B cell (primary cell): Measurements from ENCODE around the gene PCYOX1L. TPM values are rescaled to one million over a fixed set of nuclear protein-coding genes. Genes with fewer than 3 reads are reported as not detected.

Experiments
- ATAC-seq: fragments of 200-7000 bp; cut with Tn5 transposase; one replicate; pipeline ENCODE4 v1.10.0; 2021; ENCODE audit warnings: low read depth, mild to moderate bottlenecking, moderate number of reproducible peaks, moderate library complexity
- CTCF ChIA-PET: fragments of 350-600 bp; sonication (Branson Sonifier 250); formaldehyde crosslinking; loops from one replicate; lab custom pipeline; 2021; ENCODE audit warnings: antibody characterized with exemption, inconsistent platforms; lab: Charles Lee
- POLR2A ChIA-PET: fragments of 350-600 bp; sonication (Branson Sonifier 250); formaldehyde crosslinking; loops from one replicate; lab custom pipeline; 2021; ENCODE audit warnings: antibody characterized with exemption; lab: Charles Lee
- DNase-seq: peaks from one replicate; pipeline ENCODE4 v3.0.0; 2013
- H2AFZ ChIP-seq: 2 replicates; pipeline ENCODE4 v1.6.1; 2012; ENCODE audit warnings: mild to moderate bottlenecking, low read depth, low read length; ENCODE audit not compliant: insufficient read depth, poor library complexity, severe bottlenecking
- H3K27ac ChIP-seq, 2 donors: 1 replicate in 1 of 2; 2 replicates in 1 of 2; pipeline ENCODE4 v1.5.1; 2012 to 2013; ENCODE audit warnings: low read length in 2 of 2, mild to moderate bottlenecking in 2 of 2, moderate library complexity in 1 of 2
- H3K27me3 ChIP-seq, 4 experiments: fragments of 200-600 bp in 1 of 4; sonication (generic) in 1 of 4; replicated peaks in 1 of 4; 1 replicate in 2 of 4; 2 replicates in 2 of 4; pipeline versions ENCODE4 v1.6.1 to v1.7.0; 2013 to 2016; ENCODE audit warnings: low read length in 3 of 4, mild to moderate bottlenecking in 2 of 4, mixed read lengths in 1 of 4, moderate library complexity in 1 of 4; ENCODE audit not compliant: insufficient read depth in 4 of 4, control insufficient read depth in 3 of 4; ENCODE audit errors: control extremely low read depth in 1 of 4
- H3K36me3 ChIP-seq, 2 experiments: replicated peaks in 1 of 2; 1 replicate in 1 of 2; 2 replicates in 1 of 2; pipeline versions ENCODE4 v1.6.1 to v1.7.1; 2013; ENCODE audit warnings: low read length in 1 of 2; ENCODE audit not compliant: insufficient read depth in 2 of 2, control insufficient read depth in 1 of 2; ENCODE audit errors: control extremely low read depth in 1 of 2, extremely low read depth in 1 of 2
- H3K4me1 ChIP-seq, 2 donors: fragments of 200-600 bp in 1 of 2; sonication (generic) in 1 of 2; 1 replicate in 1 of 2; 2 replicates in 1 of 2; pipeline versions ENCODE4 v1.5.1 to v1.6.1; 2013 to 2017; ENCODE audit warnings: low read length in 2 of 2; ENCODE audit not compliant: control insufficient read depth in 2 of 2, insufficient read depth in 2 of 2
- H3K4me2 ChIP-seq: replicated peaks from 2 replicates; pipeline ENCODE3; 2012; ENCODE audit warnings: mild to moderate bottlenecking, low read depth, low read length; ENCODE audit not compliant: poor library complexity, severe bottlenecking
- H3K4me3 ChIP-seq, 5 experiments: fragments of 200-600 bp in 1 of 5; sonication (generic) in 1 of 5; 1 replicate in 3 of 5; 2 replicates in 2 of 5; pipeline versions ENCODE4 v1.5.1 to v1.7.0; 2011 to 2016; ENCODE audit warnings: low read length in 4 of 5, mild to moderate bottlenecking in 4 of 5, low read depth in 2 of 5, control low read depth in 1 of 5, moderate library complexity in 1 of 5; ENCODE audit not compliant: insufficient read depth in 1 of 5; ENCODE audit errors: control extremely low read depth in 1 of 5, extremely low read depth in 1 of 5
- H3K79me2 ChIP-seq: fragments of 200-600 bp; sonication (generic); one replicate; pipeline ENCODE4 v1.6.0; 2016; ENCODE audit warnings: low read length; ENCODE audit not compliant: control insufficient read depth, insufficient read depth
- H3K9ac ChIP-seq: fragments of 200-600 bp; sonication (generic); 2 replicates; pipeline ENCODE4 v1.6.1; 2017; ENCODE audit warnings: mild to moderate bottlenecking, low read length, moderate library complexity
- H3K9me3 ChIP-seq, 3 donors: one replicate each; pipeline versions ENCODE4 v1.6.1 to v1.7.1; 2013; ENCODE audit warnings: low read length in 2 of 3; ENCODE audit not compliant: control insufficient read depth in 2 of 3, insufficient read depth in 1 of 3; ENCODE audit errors: control extremely low read depth in 1 of 3
- H4K20me1 ChIP-seq: 2 replicates; pipeline ENCODE4 v1.6.0; 2012; ENCODE audit warnings: mild to moderate bottlenecking, low read length; ENCODE audit not compliant: insufficient read depth, control insufficient read depth, poor library complexity, severe bottlenecking
- H3K27ac Mint-ChIP-seq: one replicate; pipeline ENCODE4 v1.8.0; 2021; ENCODE audit warnings: mixed read lengths
- H3K27me3 Mint-ChIP-seq: one replicate; pipeline ENCODE4 v1.8.0; 2021; ENCODE audit warnings: mixed read lengths
- H3K4me1 Mint-ChIP-seq: one replicate; pipeline ENCODE4 v1.8.0; 2021; ENCODE audit warnings: mixed read lengths
- H3K4me3 Mint-ChIP-seq: one replicate; pipeline ENCODE4 v1.8.0; 2021; ENCODE audit warnings: mixed read lengths
- H3K9me3 Mint-ChIP-seq: one replicate; pipeline ENCODE4 v1.8.0; 2022; ENCODE audit warnings: mixed read lengths; ENCODE audit not compliant: insufficient read depth
- EZH2 ChIP-seq: IDR thresholded peaks from 2 replicates; pipeline ENCODE4 v1.6.1; 2012; ENCODE audit warnings: borderline replicate concordance, low read depth, mild to moderate bottlenecking, moderate library complexity, low read length; ENCODE audit not compliant: insufficient read depth, poor library complexity, severe bottlenecking
- WGBS: methylation state at CpG from one replicate; pipeline ENCODE4 v1.1.5; 2013; ENCODE audit warnings: missing lambda C conversion rate; ENCODE audit not compliant: insufficient coverage; 5-methylcytosine and 5-hydroxymethylcytosine counted together
- intact Hi-C: fragments of 100-400 bp; cut with micrococcal nuclease; formaldehyde crosslinking; loops from one replicate; pipeline ENCODE4 v1.10.0; 2022
- polyA plus RNA-seq: library from polyadenylated mRNA; depleted of rRNA; stranded (reverse); fragments of >200 nt; gene quantifications from 2 replicates; pipeline ENCODE4 v1.2.3, GENCODE V29; 2012
- total RNA-seq, 2 donors: library from RNA; stranded (reverse); fragments of 120-200 nt in 1 of 2; gene quantifications; 1 replicate in 1 of 2; 2 replicates in 1 of 2; pipeline versions ENCODE4 v1.2.3 to v1.2.4, GENCODE V29; 2013 to 2022
- TF ChIP-seq, protein P1 (sequence below): fragments of 200-600 bp; IDR thresholded peaks from one replicate; pipeline ENCODE4 v1.8.0; 2022; ENCODE audit warnings: antibody characterized with exemption, mild to moderate bottlenecking

The PCYOX1L gene
- total and polyA plus RNA-seq, 2 donors (not counting 1 experiment from before 2014, with no cell fraction given) = 11.7 to 19.4 TPM

DNA sequence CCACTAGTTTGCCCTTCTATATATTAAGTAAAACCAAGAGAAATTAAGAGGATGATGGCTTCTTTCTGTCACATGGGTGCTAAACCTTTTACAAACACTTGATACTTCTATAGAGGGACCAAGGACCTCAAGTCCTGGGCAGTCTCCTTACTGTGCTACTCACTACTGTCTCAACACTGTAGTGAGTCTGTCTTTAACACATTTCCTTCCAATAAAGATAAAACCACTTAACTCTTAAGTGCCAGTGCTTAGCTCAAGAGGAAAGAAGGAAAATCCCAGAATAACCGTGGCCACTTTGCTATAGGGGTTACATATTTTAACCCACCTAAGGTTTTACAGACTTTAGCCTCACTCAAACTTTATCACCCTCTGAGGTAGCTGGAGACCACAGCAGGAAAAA, 16.9 kb upstream of the PCYOX1L start:
- TF ChIP-seq, protein P1, sequence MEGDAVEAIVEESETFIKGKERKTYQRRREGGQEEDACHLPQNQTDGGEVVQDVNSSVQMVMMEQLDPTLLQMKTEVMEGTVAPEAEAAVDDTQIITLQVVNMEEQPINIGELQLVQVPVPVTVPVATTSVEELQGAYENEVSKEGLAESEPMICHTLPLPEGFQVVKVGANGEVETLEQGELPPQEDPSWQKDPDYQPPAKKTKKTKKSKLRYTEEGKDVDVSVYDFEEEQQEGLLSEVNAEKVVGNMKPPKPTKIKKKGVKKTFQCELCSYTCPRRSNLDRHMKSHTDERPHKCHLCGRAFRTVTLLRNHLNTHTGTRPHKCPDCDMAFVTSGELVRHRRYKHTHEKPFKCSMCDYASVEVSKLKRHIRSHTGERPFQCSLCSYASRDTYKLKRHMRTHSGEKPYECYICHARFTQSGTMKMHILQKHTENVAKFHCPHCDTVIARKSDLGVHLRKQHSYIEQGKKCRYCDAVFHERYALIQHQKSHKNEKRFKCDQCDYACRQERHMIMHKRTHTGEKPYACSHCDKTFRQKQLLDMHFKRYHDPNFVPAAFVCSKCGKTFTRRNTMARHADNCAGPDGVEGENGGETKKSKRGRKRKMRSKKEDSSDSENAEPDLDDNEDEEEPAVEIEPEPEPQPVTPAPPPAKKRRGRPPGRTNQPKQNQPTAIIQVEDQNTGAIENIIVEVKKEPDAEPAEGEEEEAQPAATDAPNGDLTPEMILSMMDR = no peak
- TF ChIP-seq EZH2 = no peak
- POLR2A ChIA-PET = no interaction called here
- ATAC-seq (no peak), DNase-seq (no peak)
- no peaks in the 10 kb centered on the region for H4K20me1 ChIP-seq
- H3K27ac Mint-ChIP-seq = no peak overlapping the region
- no peaks in the 10 kb centered on the region for H3K9me3 Mint-ChIP-seq
- no peaks in the 10 kb centered on the region for H3K36me3 ChIP-seq
- H3K9ac ChIP-seq = no peak overlapping the region
- no peak overlapping the region for H2AFZ ChIP-seq
- H3K4me1 Mint-ChIP-seq = peaks cover 16% of the 10 kb centered on the region
- intact Hi-C loops = loop anchor here (10.0 kb wide), 1 partner anchor 506 kb away; no protein-coding TSS in a partner anchor
- H3K4me3 Mint-ChIP-seq = no peak overlapping the region
- CTCF ChIA-PET = interaction anchor here (0.8 to 1.3 kb wide), 3 partner anchors 24 to 31 kb away, joined by 3 to 4 read pairs (median 3); no protein-coding TSS in a partner anchor
- H3K27me3 Mint-ChIP-seq = peaks cover 7% of the 10 kb centered on the region
- no peak overlapping the region for H3K4me3 ChIP-seq
- peaks cover 6 to 13% of the 10 kb centered on the region in 2 donors for H3K4me1 ChIP-seq
- H3K4me2 ChIP-seq = no peak overlapping the region
- H3K27ac ChIP-seq = no peak overlapping the region
- no CpG with 5 or more reads among the region's 1 CpG for WGBS
- H3K27me3 ChIP-seq = peaks cover 0 to 3% (median 0%) of the 10 kb centered on the region in 4 experiments
- no peaks in the 10 kb centered on the region for H3K79me2 ChIP-seq
- H3K9me3 ChIP-seq = peaks cover 0 to 11% (median 0%) of the 10 kb centered on the region in 3 donors

DNA sequence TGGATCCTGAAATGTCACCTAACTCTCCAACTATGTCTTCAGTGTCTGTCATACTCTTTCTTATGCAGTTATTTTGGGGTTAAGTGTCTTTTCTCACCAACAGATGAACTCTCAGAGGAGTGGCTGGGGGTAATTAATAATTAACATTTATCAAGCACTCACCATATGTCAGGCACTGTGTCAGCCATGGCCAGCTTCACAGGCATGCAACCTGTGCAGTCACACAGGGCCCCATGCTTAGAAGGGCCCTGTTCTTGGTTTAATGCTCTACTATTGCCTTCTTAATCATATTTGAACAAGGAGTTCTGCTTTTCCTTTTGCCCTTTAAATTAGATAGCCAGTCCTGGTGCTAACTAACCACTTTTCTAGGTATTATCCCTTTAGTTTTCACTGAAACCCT, 16.0 kb upstream of the PCYOX1L start:
- POLR2A ChIA-PET = no interaction called here

More for the DNA sequence above, 16.0 kb upstream of the PCYOX1L start:
- intact Hi-C loops = loop anchor here (10.0 kb wide), 1 partner anchor 507 kb away; no protein-coding TSS in a partner anchor
- ATAC-seq = no peak
- Histone ChIP-seq H3K27me3 (peaks cover 0 to 3% (median 0%) of the 10 kb centered on the region in 4 experiments), H3K4me1 (peaks cover 11 to 19% of the 10 kb centered on the region in 2 donors), H4K20me1 (peaks cover under 1% of the 10 kb centered on the region), H3K36me3 (no peaks in the 10 kb centered on the region), H2AFZ (no peak overlapping the region), H3K4me3 (no peak overlapping the region), H3K9ac (no peak overlapping the region), H3K4me2 (no peak overlapping the region), H3K27ac (no peak overlapping the region), H3K9me3 (peaks cover 0 to 11% (median 0%) of the 10 kb centered on the region in 3 donors), H3K79me2 (no peaks in the 10 kb centered on the region)
- CTCF ChIA-PET = interaction anchor here (0.7 to 1.9 kb wide), 3 partner anchors 21 to 226 kb away, joined by 3 to 5 read pairs (median 3); no protein-coding TSS in a partner anchor
- Mint-ChIP-seq H3K4me3 (no peak overlapping the region), H3K4me1 (peaks cover 22% of the 10 kb centered on the region), H3K27me3 (peaks cover 5% of the 10 kb centered on the region), H3K9me3 (no peaks in the 10 kb centered on the region), H3K27ac (no peak overlapping the region)
- TF ChIP-seq, protein P1 = no peak
- TF ChIP-seq EZH2 = no peak
- no peak for DNase-seq
